SK-N-SH (cell line): ENCODE results near the gene SHROOM3.

Experiments
- CHD2 ChIP-seq: fragments of 150-350 bp; IDR thresholded peaks from 2 replicates; pipeline ENCODE4 v1.6.1; 2018; ENCODE audit warnings: low read length; ENCODE audit not compliant: partially characterized antibody
- ELF1 ChIP-seq: IDR thresholded peaks from 2 replicates; pipeline ENCODE4 v1.4.0; 2012
- EP300 ChIP-seq, 2 experiments: IDR thresholded peaks; 2 replicates each; pipeline versions ENCODE4 v1.4.0 to v1.6.1; 2012; ENCODE audit warnings: borderline replicate concordance in 1 of 2, low read depth in 1 of 2, low read length in 1 of 2
- EZH2phosphoT487 ChIP-seq: fragments of 200-600 bp; sonication (generic); IDR thresholded peaks from 2 replicates; pipeline ENCODE4 v1.6.1; 2017; ENCODE audit warnings: low read depth, mixed run types, mild to moderate bottlenecking, antibody characterized with exemption, moderate library complexity, borderline replicate concordance
- MXI1 ChIP-seq: IDR thresholded peaks from 2 replicates; pipeline ENCODE4 v1.6.1; 2012; ENCODE audit warnings: mild to moderate bottlenecking, low read depth, low read length, improper control_type of control experiment
- POLR2AphosphoS5 ChIP-seq: IDR thresholded peaks from 2 replicates; pipeline ENCODE4 v1.6.1; 2012; ENCODE audit warnings: low read depth, low read length
- RAD21 ChIP-seq: IDR thresholded peaks from 2 replicates; pipeline ENCODE4 v1.6.1; 2012; ENCODE audit warnings: mild to moderate bottlenecking, low read length
- RCOR1 ChIP-seq: fragments of 150-350 bp; IDR thresholded peaks from 2 replicates; pipeline ENCODE4 v1.6.1; 2017; ENCODE audit warnings: antibody characterized with exemption, low read length
- SMC3 ChIP-seq: IDR thresholded peaks from 2 replicates; pipeline ENCODE4 v1.6.1; 2012; ENCODE audit warnings: low read depth, low read length, improper control_type of control experiment
- TEAD4 ChIP-seq: IDR thresholded peaks from 2 replicates; pipeline ENCODE4 v1.4.0; 2012; ENCODE audit warnings: mild to moderate bottlenecking, borderline replicate concordance; ENCODE audit not compliant: insufficient read depth
- TF ChIP-seq, protein P1 (sequence below): fragments of 200-600 bp; sonication (generic); IDR thresholded peaks from 2 replicates; pipeline ENCODE4 v1.6.1; 2017; ENCODE audit warnings: antibody characterized with exemption, mild to moderate bottlenecking, moderate library complexity
- TF ChIP-seq, protein P2 (sequence below): IDR thresholded peaks from 2 replicates; pipeline ENCODE4 v1.4.0; 2012; ENCODE audit warnings: low read depth, borderline replicate concordance
- TF ChIP-seq, protein P3 (sequence below): fragments of 150-350 bp; IDR thresholded peaks from 2 replicates; pipeline ENCODE4 v1.6.1; 2017; ENCODE audit warnings: antibody characterized with exemption, low read length, low read depth, borderline replicate concordance

DNA sequence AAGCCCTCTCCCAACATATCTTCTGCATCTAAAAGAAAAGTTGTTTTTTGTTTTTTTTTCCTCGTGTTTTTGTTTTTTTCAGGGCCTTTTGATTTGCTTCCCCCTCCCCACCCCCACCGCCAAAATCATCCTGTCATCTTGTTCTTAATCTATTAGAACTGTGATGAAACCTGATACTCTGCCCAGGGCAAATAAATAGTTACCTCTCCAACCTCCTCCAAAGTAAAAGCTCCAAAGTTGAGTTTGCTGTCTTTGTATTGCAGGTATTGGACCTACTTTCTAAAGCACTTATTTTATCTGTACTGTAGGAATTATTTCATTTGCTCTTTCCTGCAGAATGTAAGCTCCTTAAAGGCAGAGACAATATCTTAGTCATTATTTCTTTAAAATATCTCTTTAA lies 290.0 kb downstream of the SHROOM3 start:
- TF ChIP-seq POLR2AphosphoS5 (no peak), EP300 (IDR thresholded peaks at IDR 0.05; ENCODE audit: borderline replicate concordance in 1 of 2, low read depth in 1 of 2, low read length in 1 of 2) (no peak), SMC3 (no peak), EZH2phosphoT487 (no peak), RAD21 (no peak), MXI1 (no peak), CHD2 (no peak), RCOR1 (no peak), TEAD4 (no peak), ELF1 (no peak)
- TF ChIP-seq, protein P1, sequence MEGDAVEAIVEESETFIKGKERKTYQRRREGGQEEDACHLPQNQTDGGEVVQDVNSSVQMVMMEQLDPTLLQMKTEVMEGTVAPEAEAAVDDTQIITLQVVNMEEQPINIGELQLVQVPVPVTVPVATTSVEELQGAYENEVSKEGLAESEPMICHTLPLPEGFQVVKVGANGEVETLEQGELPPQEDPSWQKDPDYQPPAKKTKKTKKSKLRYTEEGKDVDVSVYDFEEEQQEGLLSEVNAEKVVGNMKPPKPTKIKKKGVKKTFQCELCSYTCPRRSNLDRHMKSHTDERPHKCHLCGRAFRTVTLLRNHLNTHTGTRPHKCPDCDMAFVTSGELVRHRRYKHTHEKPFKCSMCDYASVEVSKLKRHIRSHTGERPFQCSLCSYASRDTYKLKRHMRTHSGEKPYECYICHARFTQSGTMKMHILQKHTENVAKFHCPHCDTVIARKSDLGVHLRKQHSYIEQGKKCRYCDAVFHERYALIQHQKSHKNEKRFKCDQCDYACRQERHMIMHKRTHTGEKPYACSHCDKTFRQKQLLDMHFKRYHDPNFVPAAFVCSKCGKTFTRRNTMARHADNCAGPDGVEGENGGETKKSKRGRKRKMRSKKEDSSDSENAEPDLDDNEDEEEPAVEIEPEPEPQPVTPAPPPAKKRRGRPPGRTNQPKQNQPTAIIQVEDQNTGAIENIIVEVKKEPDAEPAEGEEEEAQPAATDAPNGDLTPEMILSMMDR, result no peak
- TF ChIP-seq, protein P2, sequence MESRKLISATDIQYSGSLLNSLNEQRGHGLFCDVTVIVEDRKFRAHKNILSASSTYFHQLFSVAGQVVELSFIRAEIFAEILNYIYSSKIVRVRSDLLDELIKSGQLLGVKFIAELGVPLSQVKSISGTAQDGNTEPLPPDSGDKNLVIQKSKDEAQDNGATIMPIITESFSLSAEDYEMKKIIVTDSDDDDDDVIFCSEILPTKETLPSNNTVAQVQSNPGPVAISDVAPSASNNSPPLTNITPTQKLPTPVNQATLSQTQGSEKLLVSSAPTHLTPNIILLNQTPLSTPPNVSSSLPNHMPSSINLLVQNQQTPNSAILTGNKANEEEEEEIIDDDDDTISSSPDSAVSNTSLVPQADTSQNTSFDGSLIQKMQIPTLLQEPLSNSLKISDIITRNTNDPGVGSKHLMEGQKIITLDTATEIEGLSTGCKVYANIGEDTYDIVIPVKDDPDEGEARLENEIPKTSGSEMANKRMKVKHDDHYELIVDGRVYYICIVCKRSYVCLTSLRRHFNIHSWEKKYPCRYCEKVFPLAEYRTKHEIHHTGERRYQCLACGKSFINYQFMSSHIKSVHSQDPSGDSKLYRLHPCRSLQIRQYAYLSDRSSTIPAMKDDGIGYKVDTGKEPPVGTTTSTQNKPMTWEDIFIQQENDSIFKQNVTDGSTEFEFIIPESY, result no peak
- TF ChIP-seq, protein P3, sequence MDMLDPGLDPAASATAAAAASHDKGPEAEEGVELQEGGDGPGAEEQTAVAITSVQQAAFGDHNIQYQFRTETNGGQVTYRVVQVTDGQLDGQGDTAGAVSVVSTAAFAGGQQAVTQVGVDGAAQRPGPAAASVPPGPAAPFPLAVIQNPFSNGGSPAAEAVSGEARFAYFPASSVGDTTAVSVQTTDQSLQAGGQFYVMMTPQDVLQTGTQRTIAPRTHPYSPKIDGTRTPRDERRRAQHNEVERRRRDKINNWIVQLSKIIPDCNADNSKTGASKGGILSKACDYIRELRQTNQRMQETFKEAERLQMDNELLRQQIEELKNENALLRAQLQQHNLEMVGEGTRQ, result no peak
